ENCODE data around the gene VAMP4.
A peak's percentile ranks its signal among the peaks of the same experiment; 100 is the strongest.

Gene VAMP4, protein sequence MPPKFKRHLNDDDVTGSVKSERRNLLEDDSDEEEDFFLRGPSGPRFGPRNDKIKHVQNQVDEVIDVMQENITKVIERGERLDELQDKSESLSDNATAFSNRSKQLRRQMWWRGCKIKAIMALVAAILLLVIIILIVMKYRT

GRCh38 chr1:171741872-171742576 is at the start of gene VAMP4:
Gene VAMP4, minus strand, starts transcription at chr1:171742065. Its CDS starts 3,651 bp downstream, at chr1:171738414.
- no peak for FAIRE-seq

DNA sequence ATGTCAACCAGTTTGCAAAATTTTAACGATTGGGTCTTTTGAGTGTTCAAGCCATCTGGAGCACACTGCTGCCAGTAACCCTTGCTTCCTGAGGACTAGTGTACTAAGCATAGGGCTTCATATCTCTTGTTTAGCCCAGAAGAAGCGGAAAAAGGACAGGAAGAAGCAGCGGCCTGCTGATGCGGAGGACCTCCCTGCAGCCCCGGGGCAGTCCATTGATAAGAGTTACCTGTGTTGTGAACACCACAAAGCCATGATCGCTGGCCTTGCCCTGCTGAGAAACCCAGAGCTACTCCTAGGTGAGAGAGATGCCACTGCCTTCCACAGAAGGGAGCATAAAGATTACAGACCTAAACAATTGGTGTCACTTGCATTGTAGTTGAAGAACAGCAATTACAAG is 48.5 kb upstream of the VAMP4 start:
- FAIRE-seq: no peak

- FAIRE-seq: no peak
These were observed 46.8 kb upstream of the VAMP4 start for GRCh38 chr1:171788696-171789095.

DNA sequence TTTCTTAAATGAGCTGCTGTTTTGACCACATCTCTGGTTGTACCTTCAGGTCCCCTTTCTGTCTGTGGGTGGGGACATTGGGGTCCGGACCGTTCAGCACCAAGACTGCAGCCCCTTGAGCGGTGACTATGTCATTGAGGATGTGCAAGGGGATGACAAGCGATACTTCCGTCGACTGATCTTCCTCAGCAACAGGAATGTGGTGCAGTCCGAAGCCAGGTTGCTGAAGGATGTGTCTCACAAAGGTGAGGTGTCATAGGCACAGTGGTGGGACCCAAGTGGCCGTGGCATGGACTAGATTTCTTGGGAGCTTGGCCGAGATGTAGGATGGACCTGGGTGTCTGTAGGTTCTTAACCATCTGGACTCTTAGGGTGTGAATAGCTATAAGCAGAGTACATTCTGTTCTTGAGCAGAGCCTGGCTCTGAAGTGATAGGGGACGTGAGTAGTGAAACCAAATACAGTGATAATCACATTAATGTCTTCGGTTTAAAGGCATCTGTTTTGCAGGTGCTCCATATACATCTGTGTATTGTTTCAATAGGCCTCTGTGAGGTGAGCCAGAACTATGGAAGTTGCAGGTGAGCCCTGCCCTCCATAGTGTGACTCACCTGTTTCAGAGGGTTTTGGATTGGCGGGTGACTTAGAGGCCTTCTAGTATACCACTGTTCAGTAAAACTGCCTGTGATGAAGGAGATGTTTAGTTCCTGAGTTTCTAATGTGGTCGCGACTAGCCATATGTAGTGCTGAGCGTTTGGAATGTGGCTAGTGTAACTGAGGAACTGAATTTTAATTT is 46.0 kb upstream of the VAMP4 start:
- FAIRE-seq: no peak

- FAIRE-seq: no peak
These were observed 44.7 kb upstream of the VAMP4 start for GRCh38 chr1:171786534-171786933.

DNA sequence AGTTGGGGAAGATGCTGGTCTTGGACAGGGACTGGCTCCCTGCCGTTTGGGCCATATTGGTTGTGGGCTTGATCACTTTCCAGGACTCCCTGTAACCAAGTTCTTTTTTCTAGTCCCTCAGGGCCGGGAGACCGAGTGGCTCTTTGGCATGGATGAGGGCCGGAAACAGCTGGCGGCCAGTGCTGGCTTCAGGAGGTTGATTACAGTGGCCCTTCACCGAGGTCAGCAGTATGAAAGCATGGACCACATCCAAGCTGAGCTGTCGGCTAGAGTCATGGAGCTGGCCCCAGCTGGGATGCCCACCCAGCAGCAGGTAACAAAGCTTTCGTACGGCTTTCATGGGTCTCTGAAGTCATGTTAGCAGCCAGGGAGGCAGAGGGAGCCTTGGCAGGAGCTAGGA is 43.9 kb upstream of the VAMP4 start:
- FAIRE-seq: no peak

DNA sequence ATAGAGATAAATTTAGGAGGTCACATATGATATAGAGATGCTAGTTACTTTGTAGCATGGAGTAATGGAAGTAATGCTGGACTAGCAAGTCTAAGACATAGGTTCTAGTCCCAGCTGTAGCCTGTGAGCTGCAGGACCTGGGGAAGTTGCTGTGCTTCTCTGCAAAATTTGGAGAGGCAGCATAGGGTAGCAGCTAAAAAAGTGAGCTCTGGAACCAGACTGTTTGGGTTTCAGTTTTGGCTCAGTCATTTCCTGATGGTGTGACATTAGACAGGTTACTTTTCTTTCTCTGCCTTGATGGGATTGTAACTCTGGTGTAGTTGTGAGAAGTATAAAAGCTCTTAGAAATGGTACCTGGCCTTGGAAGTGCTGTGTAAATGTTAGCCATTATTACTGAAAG is 42.9 kb upstream of the VAMP4 start:
- FAIRE-seq: no peak

DNA sequence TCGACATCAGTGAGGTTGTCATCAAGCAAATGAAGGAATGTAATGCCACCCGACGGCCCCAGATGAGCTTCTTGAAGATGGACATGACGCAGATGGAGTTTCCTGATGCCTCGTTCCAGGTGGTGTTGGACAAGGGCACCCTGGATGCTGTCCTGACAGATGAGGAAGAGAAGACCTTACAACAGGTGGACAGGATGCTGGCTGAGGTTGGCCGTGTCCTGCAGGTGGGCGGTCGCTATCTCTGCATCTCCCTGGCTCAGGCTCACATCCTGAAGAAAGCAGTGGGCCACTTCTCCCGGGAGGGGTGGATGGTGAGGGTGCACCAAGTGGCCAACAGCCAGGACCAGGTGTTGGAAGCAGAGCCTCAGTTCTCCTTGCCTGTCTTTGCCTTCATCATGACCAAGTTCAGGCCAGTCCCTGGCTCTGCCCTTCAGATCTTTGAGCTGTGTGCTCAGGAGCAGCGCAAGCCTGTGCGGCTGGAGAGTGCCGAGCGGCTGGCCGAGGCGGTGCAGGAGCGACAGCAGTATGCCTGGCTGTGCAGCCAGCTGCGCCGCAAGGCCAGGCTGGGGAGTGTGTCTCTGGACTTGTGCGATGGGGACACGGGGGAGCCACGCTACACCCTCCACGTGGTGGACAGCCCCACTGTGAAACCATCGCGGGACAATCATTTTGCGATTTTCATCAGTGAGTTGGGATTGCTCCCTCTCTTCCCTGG is 42.1 kb upstream of the VAMP4 start:
- FAIRE-seq: no peak

GRCh38 chr1:171781176-171781875 is 39.5 kb upstream of the VAMP4 start, which contains the start of gene METTL13:
Gene METTL13, plus strand, starts transcription at chr1:171781660. Its CDS starts 308 bp downstream, at chr1:171781968.
- FAIRE-seq: peak; percentile 99

DNA sequence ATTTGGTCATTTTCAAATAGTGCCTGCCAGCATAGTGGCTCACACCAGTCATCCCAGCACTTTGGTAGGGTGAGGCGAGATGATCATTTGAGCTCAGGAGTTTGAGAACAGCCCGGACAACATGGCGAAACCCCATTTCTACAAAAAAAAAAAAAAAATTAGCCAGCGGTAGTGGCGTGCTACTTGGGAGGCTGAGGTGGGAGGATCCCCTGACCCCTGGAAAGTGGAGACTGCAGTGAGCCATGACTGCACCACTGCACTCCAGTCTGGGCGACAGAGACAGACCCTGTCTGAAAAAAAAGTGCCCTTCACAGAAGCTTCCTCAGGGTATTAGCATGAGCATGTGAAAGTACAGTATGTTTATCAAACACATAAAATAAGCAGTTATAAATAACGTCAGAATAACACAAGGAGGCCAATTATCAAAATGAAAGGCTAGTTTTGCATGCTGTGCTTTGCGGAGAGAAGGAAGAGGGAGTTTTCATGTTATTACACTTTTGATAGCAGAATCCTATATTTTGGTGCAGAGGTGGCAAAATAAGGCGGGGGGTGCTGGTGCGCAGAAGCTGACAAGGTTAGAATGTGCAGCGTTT is 38.8 kb upstream of the VAMP4 start:
- FAIRE-seq: no peak

GRCh38 chr1:171772312-171772711 is 30.4 kb upstream of the VAMP4 start:
- FAIRE-seq: no peak

- no peak for FAIRE-seq
These were observed 27.9 kb upstream of the VAMP4 start for GRCh38 chr1:171769754-171770153.

DNA sequence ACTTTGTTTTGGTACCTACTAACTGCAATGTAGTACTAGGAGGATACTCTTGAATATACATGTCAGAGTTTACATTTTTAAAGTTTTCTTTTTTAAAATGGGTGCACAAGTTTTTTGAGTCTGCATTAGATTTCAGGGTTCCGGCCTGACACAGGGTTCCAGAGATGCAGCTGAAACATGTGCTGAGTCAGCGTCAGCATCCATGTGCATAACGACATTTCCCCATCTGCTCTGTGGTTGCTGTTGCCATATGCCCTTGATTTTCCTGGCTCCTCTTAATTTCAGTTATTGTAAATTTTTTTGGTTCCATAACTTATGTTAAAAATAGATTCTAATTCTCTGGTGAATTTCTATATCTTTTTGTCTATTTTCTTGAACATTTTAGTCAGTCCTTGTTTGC is 27.3 kb upstream of the VAMP4 start:
- FAIRE-seq: no peak

GRCh38 chr1:171763764-171764163 is 21.9 kb upstream of the VAMP4 start:
- FAIRE-seq: no peak

- no peak for FAIRE-seq
These were observed 20.3 kb upstream of the VAMP4 start for GRCh38 chr1:171762143-171762563.

- no peak for FAIRE-seq
These were observed 16.1 kb upstream of the VAMP4 start for GRCh38 chr1:171758011-171758410.

DNA sequence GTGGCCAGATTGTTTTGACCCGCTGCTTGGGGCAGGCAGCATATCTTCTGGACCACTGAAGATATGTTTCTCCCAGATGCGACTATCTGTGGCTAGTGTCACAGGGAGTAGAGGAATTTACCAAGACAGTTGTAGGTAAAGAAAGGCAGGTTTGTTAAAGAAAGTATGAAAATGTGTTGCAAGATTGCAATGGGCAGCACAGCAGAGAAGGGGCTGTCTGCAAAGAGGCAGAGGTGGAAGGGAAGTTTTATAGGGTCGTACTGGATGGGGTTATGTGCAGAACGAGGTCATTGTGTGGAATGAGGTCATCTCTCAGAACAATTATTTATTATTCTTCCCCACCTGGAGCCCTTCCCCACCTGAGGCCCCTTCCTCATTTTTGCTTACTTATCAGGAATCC is 15.0 kb upstream of the VAMP4 start:
- no peak for FAIRE-seq

DNA sequence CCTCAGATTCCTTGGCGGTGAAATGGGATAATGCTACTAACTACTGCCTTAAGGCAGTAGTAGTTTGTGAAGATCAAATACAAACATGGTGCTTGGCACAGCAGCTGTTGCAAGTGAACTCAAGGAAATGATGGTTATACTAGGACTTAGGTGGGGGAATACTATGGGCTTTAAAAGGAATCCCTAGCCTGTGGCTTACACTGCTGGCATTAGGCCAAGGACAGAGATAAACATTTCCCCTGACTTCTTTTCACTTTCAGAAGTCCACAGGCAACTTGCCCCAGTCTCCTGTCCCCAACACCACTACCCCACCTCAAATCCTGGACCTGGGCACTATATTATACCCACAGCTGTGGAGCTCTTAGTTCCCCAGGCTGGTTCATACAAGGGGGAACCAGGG is 13.1 kb upstream of the VAMP4 start:
- no peak for FAIRE-seq

DNA sequence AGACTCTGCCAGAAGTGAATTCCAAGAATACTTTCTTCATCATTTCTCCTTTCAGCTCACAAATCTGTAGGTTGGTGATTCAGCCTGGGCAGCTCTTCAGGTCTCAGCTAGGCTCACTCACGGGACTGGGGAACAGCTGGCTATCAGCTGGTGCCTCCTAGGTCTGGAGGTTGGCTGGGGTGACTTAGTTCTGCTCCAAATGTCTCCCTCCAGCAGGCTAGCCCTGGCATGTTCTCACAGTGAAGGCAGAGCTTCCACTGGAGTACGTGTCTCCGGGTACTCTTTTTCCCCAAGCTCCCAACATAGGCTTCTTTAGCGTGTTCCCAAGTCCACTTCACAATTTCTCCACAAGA is 12.5 kb upstream of the VAMP4 start:
- FAIRE-seq: no peak

GRCh38 chr1:171753685-171754352 is 12.0 kb upstream of the VAMP4 start:
- no peak for FAIRE-seq

GRCh38 chr1:171753182-171753581 is 11.3 kb upstream of the VAMP4 start:
- FAIRE-seq: peak; percentile 82

GRCh38 chr1:171751221-171751620 is 9.4 kb upstream of the VAMP4 start:
- FAIRE-seq: no peak

Measured in G401.6 (cell line).